Hepatocyte (in vitro differentiated cells): Measurements from ENCODE around the gene SLC30A10. TPM values are rescaled to one million over a fixed set of nuclear protein-coding genes. Genes with fewer than 3 reads are reported as not detected.

Experiments
- DNase-seq: peaks from one replicate; pipeline ENCODE4 v3.0.0-alpha.2; 2016; ENCODE audit warnings: low spot score
- H2AFZ ChIP-seq: fragments of 200-600 bp; sonication (generic); 2 replicates; pipeline ENCODE4 v1.6.0; 2016; ENCODE audit warnings: antibody characterized with exemption, mild to moderate bottlenecking
- H3K27ac ChIP-seq: fragments of 200-600 bp; sonication (generic); 2 replicates; pipeline ENCODE4 v1.5.1; 2016; ENCODE audit warnings: mild to moderate bottlenecking
- H3K27me3 ChIP-seq: fragments of 200-600 bp; sonication (generic); 2 replicates; pipeline ENCODE4 v1.6.1; 2016
- H3K36me3 ChIP-seq: fragments of 200-600 bp; sonication (generic); replicated peaks from 2 replicates; pipeline ENCODE4 v1.5.1; 2016; ENCODE audit warnings: low read depth; ENCODE audit not compliant: insufficient read depth
- H3K4me1 ChIP-seq: fragments of 200-600 bp; sonication (generic); 2 replicates; pipeline ENCODE4 v1.5.1; 2016; ENCODE audit warnings: mild to moderate bottlenecking, moderate library complexity; ENCODE audit not compliant: insufficient read depth
- H3K4me2 ChIP-seq: fragments of 200-600 bp; sonication (generic); 2 replicates; pipeline ENCODE4 v1.6.0; 2016
- H3K4me3 ChIP-seq: fragments of 200-600 bp; sonication (generic); 2 replicates; pipeline ENCODE4 v1.5.1; 2016; ENCODE audit warnings: mild to moderate bottlenecking
- H3K79me2 ChIP-seq: fragments of 200-600 bp; sonication (generic); 2 replicates; pipeline ENCODE4 v1.6.0; 2017; ENCODE audit warnings: mild to moderate bottlenecking
- H3K9me2 ChIP-seq: fragments of 200-600 bp; sonication (generic); replicated peaks from 2 replicates; pipeline ENCODE4 v1.6.0; 2017; ENCODE audit warnings: mild to moderate bottlenecking; ENCODE audit not compliant: insufficient read depth
- H3K9me3 ChIP-seq: fragments of 200-600 bp; sonication (generic); 2 replicates; pipeline ENCODE4 v1.5.1; 2016; ENCODE audit warnings: low read depth, mild to moderate bottlenecking
- H4K20me1 ChIP-seq: fragments of 200-600 bp; sonication (generic); 2 replicates; pipeline ENCODE4 v1.6.0; 2016; ENCODE audit warnings: mild to moderate bottlenecking; ENCODE audit not compliant: insufficient read depth, poor library complexity, severe bottlenecking
- EZH2 ChIP-seq: fragments of 200-600 bp; sonication (generic); IDR thresholded peaks from 2 replicates; pipeline ENCODE4 v1.6.1; 2016; ENCODE audit warnings: antibody characterized with exemption, mild to moderate bottlenecking, borderline replicate concordance
- EZH2phosphoT487 ChIP-seq: fragments of 200-600 bp; sonication (generic); IDR thresholded peaks from one replicate; pipeline ENCODE4 v1.6.1; 2018; ENCODE audit warnings: antibody characterized with exemption, mild to moderate bottlenecking, low read depth, moderate library complexity; ENCODE audit not compliant: unreplicated experiment, severe bottlenecking
- WGBS: methylation state at CpG from one replicate; pipeline ENCODE4 v1.1.6; 2016; ENCODE audit warnings: low lambda C conversion rate; ENCODE audit errors: missing lambda C conversion rate; 5-methylcytosine and 5-hydroxymethylcytosine counted together
- polyA plus RNA-seq: library from polyadenylated mRNA; unstranded; fragments of >200 nt; fragmentation: Nextera tagmentation; extraction: Ambion mirVana; gene quantifications from 2 replicates; pipeline ENCODE4 v1.2.1, GENCODE V29; 2016
- total RNA-seq: library from RNA; depleted of rRNA; stranded (reverse); fragments of >200 nt; gene quantifications from 2 replicates; pipeline ENCODE4 v1.2.3, GENCODE V29; 2014
- TF ChIP-seq, protein P1 (sequence below): fragments of 200-600 bp; sonication (generic); IDR thresholded peaks from 2 replicates; pipeline ENCODE4 v1.5.1; 2016; ENCODE audit warnings: antibody characterized with exemption, mild to moderate bottlenecking; ENCODE audit not compliant: poor library complexity

The SLC30A10 gene
- total and polyA plus RNA-seq, 2 experiments from 2014 or later, result 6.0 to 14.1 TPM

GRCh38 chr1:219961684-219962083 lies 33.3 kb upstream of the SLC30A10 start:
- WGBS, result 96% methylated on average over 3 of the region's 3 CpGs
- Histone ChIP-seq H3K9me3 (no peaks in the 10 kb centered on the region), H3K9me2 (no peaks in the 10 kb centered on the region), H2AFZ (no peak overlapping the region), H3K36me3 (no peaks in the 10 kb centered on the region), H3K4me1 (peaks cover 4% of the 10 kb centered on the region), H4K20me1 (no peaks in the 10 kb centered on the region), H3K27me3 (no peaks in the 10 kb centered on the region), H3K27ac (no peak overlapping the region), H3K4me3 (no peak overlapping the region), H3K79me2 (no peaks in the 10 kb centered on the region), H3K4me2 (no peak overlapping the region)
- DNase-seq, result no peak
- TF ChIP-seq EZH2phosphoT487 (no peak), EZH2 (no peak)
- TF ChIP-seq, protein P1, sequence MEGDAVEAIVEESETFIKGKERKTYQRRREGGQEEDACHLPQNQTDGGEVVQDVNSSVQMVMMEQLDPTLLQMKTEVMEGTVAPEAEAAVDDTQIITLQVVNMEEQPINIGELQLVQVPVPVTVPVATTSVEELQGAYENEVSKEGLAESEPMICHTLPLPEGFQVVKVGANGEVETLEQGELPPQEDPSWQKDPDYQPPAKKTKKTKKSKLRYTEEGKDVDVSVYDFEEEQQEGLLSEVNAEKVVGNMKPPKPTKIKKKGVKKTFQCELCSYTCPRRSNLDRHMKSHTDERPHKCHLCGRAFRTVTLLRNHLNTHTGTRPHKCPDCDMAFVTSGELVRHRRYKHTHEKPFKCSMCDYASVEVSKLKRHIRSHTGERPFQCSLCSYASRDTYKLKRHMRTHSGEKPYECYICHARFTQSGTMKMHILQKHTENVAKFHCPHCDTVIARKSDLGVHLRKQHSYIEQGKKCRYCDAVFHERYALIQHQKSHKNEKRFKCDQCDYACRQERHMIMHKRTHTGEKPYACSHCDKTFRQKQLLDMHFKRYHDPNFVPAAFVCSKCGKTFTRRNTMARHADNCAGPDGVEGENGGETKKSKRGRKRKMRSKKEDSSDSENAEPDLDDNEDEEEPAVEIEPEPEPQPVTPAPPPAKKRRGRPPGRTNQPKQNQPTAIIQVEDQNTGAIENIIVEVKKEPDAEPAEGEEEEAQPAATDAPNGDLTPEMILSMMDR, result no peak

- Histone ChIP-seq H3K36me3 (no peaks in the 10 kb centered on the region), H2AFZ (no peak overlapping the region), H3K4me1 (peaks cover 4% of the 10 kb centered on the region), H3K9me3 (no peaks in the 10 kb centered on the region), H4K20me1 (no peaks in the 10 kb centered on the region), H3K4me3 (no peak overlapping the region), H3K27me3 (no peaks in the 10 kb centered on the region), H3K79me2 (no peaks in the 10 kb centered on the region), H3K27ac (peak overlapping the region; percentile 53), H3K4me2 (peak overlapping the region; percentile 27), H3K9me2 (no peaks in the 10 kb centered on the region)
- DNase-seq, result no peak
- TF ChIP-seq EZH2phosphoT487, result no peak
- no peak for TF ChIP-seq EZH2
- TF ChIP-seq, protein P1, result no peak
- 79% methylated on average over 3 of the region's 3 CpGs for WGBS
Measured at GRCh38 chr1:219959540-219960203, 31.3 kb upstream of the SLC30A10 start.

- Histone ChIP-seq H3K79me2 (no peaks in the 10 kb centered on the region), H3K4me2 (peak overlapping the region; percentile 56), H3K9me2 (no peaks in the 10 kb centered on the region), H2AFZ (no peak overlapping the region), H3K4me1 (peaks cover 4% of the 10 kb centered on the region), H3K4me3 (no peak overlapping the region), H3K36me3 (no peaks in the 10 kb centered on the region), H3K27ac (peak overlapping the region; percentile 76), H4K20me1 (no peaks in the 10 kb centered on the region), H3K9me3 (no peaks in the 10 kb centered on the region), H3K27me3 (no peaks in the 10 kb centered on the region)
- 62% methylated on average over 16 of the region's 16 CpGs for WGBS
- TF ChIP-seq EZH2, result no peak
- TF ChIP-seq, protein P1, result no peak
- no peak for TF ChIP-seq EZH2phosphoT487
- DNase-seq, result peak; percentile 69
Measured at GRCh38 chr1:219958875-219959417, 30.6 kb upstream of the SLC30A10 start.
